Fibroblast of gingiva (primary cell): Measurements from ENCODE around the gene PPEF1.

Experiments
- DNase-seq: peaks from one replicate; pipeline ENCODE4 v3.0.0-alpha.2; 2011; ENCODE audit warnings: low read depth

PPEF1 gene

GRCh38 chrX:18707426-18708049, at the start of gene PPEF1:
Gene PPEF1 (plus strand): TSS chrX:18707645. CDS start chrX:18707781, 136 bp downstream.
- no peak for DNase-seq

GRCh38 chrX:18661273-18661672, 46.2 kb upstream of the PPEF1 start:
- DNase-seq: no peak

- no peak for DNase-seq
These were observed 42.5 kb upstream of the PPEF1 start for GRCh38 chrX:18664947-18665346.

GRCh38 chrX:18666614-18667013, 40.8 kb upstream of the PPEF1 start:
- no peak for DNase-seq

GRCh38 chrX:18668071-18668835, 39.2 kb upstream of the PPEF1 start:
- DNase-seq: no peak

GRCh38 chrX:18672008-18672407, 35.4 kb upstream of the PPEF1 start, which contains the start of gene RS1:
Gene RS1 (minus strand): TSS chrX:18672108. CDS start chrX:18672068, 40 bp downstream.
- no peak for DNase-seq

GRCh38 chrX:18674417-18674787, 33.0 kb upstream of the PPEF1 start:
- DNase-seq: no peak

- peak; percentile 54 for DNase-seq
These were observed 32.4 kb upstream of the PPEF1 start for GRCh38 chrX:18674788-18675735.

- DNase-seq: no peak
These were observed 31.4 kb upstream of the PPEF1 start for GRCh38 chrX:18676050-18676449.

- no peak for DNase-seq
These were observed 31.0 kb upstream of the PPEF1 start for GRCh38 chrX:18676470-18676869.

- DNase-seq: no peak
These were observed 30.1 kb upstream of the PPEF1 start for GRCh38 chrX:18677161-18677869.

- no peak for DNase-seq
These were observed 25.4 kb upstream of the PPEF1 start for GRCh38 chrX:18681996-18682395.

- DNase-seq: no peak
These were observed 24.5 kb upstream of the PPEF1 start for GRCh38 chrX:18682979-18683387.

- DNase-seq: no peak
These were observed 19.5 kb upstream of the PPEF1 start for GRCh38 chrX:18687856-18688495.

GRCh38 chrX:18691431-18691830, 16.0 kb upstream of the PPEF1 start:
- no peak for DNase-seq

- DNase-seq: no peak
These were observed 14.9 kb upstream of the PPEF1 start for GRCh38 chrX:18692541-18692940.

GRCh38 chrX:18696653-18697052, 10.8 kb upstream of the PPEF1 start:
- DNase-seq: no peak

GRCh38 chrX:18698737-18699650, 8.5 kb upstream of the PPEF1 start:
- peak; percentile 72 for DNase-seq

GRCh38 chrX:18701621-18702361, 5.7 kb upstream of the PPEF1 start:
- DNase-seq: peak; percentile 4
